Breast epithelium (tissue), 4 donors: ENCODE measurements around the gene ARHGDIA. TPM values are rescaled to one million over a fixed set of nuclear protein-coding genes. Genes with fewer than 3 reads are reported as not detected.

Source experiments
- DNase-seq, 2 donors: peaks; one replicate each; pipeline ENCODE4 v3.0.0-alpha.2; 2019; ENCODE audit warnings: low spot score in 2 of 2
- H3K27ac ChIP-seq, 2 donors: fragments of 200-600 bp; sonication (generic) in 1 of 2; one replicate each; pipeline ENCODE4 v1.5.1; 2016 to 2019; ENCODE audit warnings: mild to moderate bottlenecking in 1 of 2
- H3K27me3 ChIP-seq, 2 donors: fragments of 200-600 bp; sonication (generic) in 1 of 2; one replicate each; pipeline versions ENCODE4 v1.5.1 to v1.6.0; 2017 to 2019; ENCODE audit warnings: control low read depth in 1 of 2, mild to moderate bottlenecking in 1 of 2
- H3K36me3 ChIP-seq: fragments of 200-600 bp; one replicate; pipeline ENCODE4 v1.5.1; 2019
- H3K4me1 ChIP-seq, 2 donors: fragments of 200-600 bp; sonication (generic); one replicate each; pipeline ENCODE4 v1.5.1; 2016 to 2019; ENCODE audit warnings: control low read depth in 1 of 2
- H3K4me3 ChIP-seq, 3 donors: fragments of 200-600 bp; sonication (generic); 1 replicate in 2 of 3; 2 replicates in 1 of 3; pipeline ENCODE4 v1.5.1; 2016 to 2019; ENCODE audit warnings: mild to moderate bottlenecking in 3 of 3, moderate library complexity in 2 of 3
- H3K9me3 ChIP-seq, 2 donors: fragments of 200-600 bp; sonication (generic) in 1 of 2; one replicate each; pipeline ENCODE4 v1.5.1; 2016 to 2019; ENCODE audit warnings: control low read depth in 1 of 2
- POLR2A ChIP-seq: fragments of 450-650 bp; IDR thresholded peaks from one replicate; pipeline ENCODE4 v1.6.1; 2016; ENCODE audit warnings: antibody characterized with exemption, mild to moderate bottlenecking, moderate library complexity
- POLR2AphosphoS5 ChIP-seq, 3 donors: sonication (generic); formaldehyde crosslinking; IDR thresholded peaks; one replicate each; pipeline ENCODE4 v1.6.1; 2017; ENCODE audit warnings: antibody characterized with exemption in 3 of 3
- intact Hi-C: fragments of 100-400 bp; cut with DNase I; formaldehyde crosslinking; loops from one replicate; pipeline ENCODE4 v1.15.1; 2023; ENCODE audit warnings: low total_unique reads
- total RNA-seq, 3 donors: library from RNA; depleted of rRNA; stranded (reverse); fragments of >200 nt; gene quantifications; one replicate each; pipeline ENCODE4 v1.1.0, GENCODE V29; 2016
- TF ChIP-seq, protein P1 (sequence below), 3 donors: fragments of 450-650 bp; IDR thresholded peaks; one replicate each; pipeline ENCODE4 v1.5.1; 2016 to 2017; ENCODE audit warnings: antibody characterized with exemption in 3 of 3, mild to moderate bottlenecking in 3 of 3, moderate library complexity in 3 of 3

ARHGDIA gene
- total RNA-seq, 3 donors from 2014 or later, result 67.0 to 135 (median 124) TPM

GRCh38 chr17:81877569-81877968, 6.4 kb upstream of the ARHGDIA start:
- DNase-seq, result no peak
- no peaks in the 10 kb centered on the region for H3K27me3 ChIP-seq
- H3K9me3 ChIP-seq, result no peaks in the 10 kb centered on the region
- no peak overlapping the region for H3K4me3 ChIP-seq
- intact Hi-C loops, result no loop called here
- no peaks in the 10 kb centered on the region for H3K36me3 ChIP-seq
- no peak for TF ChIP-seq POLR2AphosphoS5 (IDR thresholded peaks at IDR 0.05)
- TF ChIP-seq, protein P1, sequence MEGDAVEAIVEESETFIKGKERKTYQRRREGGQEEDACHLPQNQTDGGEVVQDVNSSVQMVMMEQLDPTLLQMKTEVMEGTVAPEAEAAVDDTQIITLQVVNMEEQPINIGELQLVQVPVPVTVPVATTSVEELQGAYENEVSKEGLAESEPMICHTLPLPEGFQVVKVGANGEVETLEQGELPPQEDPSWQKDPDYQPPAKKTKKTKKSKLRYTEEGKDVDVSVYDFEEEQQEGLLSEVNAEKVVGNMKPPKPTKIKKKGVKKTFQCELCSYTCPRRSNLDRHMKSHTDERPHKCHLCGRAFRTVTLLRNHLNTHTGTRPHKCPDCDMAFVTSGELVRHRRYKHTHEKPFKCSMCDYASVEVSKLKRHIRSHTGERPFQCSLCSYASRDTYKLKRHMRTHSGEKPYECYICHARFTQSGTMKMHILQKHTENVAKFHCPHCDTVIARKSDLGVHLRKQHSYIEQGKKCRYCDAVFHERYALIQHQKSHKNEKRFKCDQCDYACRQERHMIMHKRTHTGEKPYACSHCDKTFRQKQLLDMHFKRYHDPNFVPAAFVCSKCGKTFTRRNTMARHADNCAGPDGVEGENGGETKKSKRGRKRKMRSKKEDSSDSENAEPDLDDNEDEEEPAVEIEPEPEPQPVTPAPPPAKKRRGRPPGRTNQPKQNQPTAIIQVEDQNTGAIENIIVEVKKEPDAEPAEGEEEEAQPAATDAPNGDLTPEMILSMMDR (IDR thresholded peaks at IDR 0.05), result no peak
- TF ChIP-seq POLR2A, result no peak
- H3K4me1 ChIP-seq, result peaks cover 0 to 8% of the 10 kb centered on the region in 2 donors
- H3K27ac ChIP-seq, result no peak overlapping the region

DNA sequence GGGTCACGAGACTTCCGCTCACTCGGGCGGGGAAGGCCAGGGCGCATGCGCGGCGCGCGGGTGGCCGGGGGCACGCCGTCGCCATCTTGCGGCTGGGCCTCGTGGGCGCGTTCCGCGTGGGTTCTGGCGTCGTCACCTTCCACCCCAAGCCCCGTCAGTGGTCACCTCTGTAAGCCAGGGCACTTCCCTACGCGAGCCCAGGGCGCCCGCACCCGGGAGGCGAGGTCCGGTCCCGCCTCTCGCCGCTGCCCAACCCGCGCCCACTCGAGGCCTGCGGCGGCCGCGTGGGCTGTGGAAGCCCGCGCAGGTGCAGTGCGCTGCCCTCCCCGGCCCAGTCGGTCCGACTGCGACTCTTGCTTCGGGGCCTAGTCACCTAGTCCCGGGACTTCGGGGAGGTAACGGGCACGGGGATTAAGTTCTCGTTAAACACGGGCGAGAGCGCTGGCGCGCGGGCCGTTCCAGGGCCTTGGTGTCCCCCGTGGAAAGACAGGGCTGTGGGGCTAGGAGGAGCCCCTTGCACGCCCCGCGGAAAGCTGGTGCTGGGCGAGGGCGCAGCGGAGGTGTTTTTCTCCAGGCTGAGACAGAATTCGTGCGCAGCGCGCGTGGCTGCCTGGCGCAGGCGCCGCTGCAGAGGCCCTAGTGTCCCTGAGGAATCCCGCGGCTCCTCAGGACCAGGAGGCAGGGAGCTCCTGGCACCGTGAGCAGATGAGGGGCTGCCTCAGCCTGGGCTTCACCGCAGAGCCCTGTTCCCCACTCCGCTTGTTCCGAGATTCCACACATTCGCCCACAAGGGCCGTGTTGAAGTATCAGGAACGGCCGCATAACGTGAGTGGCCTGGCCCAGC, 472 bp upstream of the ARHGDIA start:
- DNase-seq, result peak; percentile 92 to 96
- intact Hi-C loops, result no loop called here
- Histone ChIP-seq H3K36me3 (no peaks in the 10 kb centered on the region), H3K27ac (peak overlapping the region; percentile 97), H3K4me3 (peak overlapping the region; percentile 75 to 97 (median 79)), H3K27me3 (no peaks in the 10 kb centered on the region), H3K9me3 (no peaks in the 10 kb centered on the region), H3K4me1 (peaks cover 0 to 18% of the 10 kb centered on the region in 2 donors)
- TF ChIP-seq POLR2A (peak; percentile 97), POLR2AphosphoS5 (IDR thresholded peaks at IDR 0.05) (peak; percentile 98 to 99 (median 99))
- TF ChIP-seq, protein P1 (IDR thresholded peaks at IDR 0.05), result peak in 2 of 3 donors; percentile 51 to 55

DNA sequence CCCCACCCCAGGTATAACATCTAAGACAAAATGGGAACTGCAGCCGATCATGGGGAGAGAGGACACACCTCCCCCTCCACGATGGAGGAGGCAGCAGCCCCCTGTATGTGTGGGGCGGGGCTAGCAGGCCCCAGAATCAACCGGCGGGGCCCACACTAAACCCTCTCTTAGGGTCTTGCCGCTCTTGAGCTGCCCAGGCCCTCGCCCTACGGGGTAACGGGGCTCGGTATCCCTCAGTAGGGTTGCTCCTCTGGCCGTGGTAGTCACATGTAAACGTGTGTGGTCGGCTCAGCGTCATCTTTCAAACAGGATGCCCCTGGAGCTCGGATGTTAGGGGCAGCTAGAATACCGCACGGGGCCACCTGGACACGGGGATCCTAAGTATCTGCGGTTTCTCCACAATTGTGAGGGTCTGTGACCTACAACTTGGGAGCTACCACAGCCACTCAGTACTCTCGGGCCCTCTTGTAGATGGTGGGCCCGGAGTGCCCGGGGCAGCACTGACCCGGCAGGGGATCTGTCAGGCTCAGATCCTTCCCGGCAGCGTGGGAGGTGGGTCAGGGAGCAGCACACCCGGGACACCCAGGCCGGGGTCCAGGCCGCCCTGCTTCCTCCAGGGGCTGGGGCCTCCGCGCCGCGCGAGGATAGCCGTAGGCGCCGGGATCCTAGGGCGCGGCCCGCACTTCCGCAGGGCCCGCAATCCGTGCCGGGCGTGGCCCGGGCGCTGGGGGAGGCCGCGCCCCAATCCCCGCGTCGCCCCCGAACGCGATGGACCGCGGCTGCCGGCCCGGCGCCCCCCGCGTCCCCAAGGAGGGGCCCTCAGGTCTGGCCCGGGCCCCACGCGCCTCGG, 781 bp downstream of the ARHGDIA start:
- Histone ChIP-seq H3K27me3 (no peaks in the 10 kb centered on the region), H3K36me3 (no peaks in the 10 kb centered on the region), H3K27ac (peak overlapping the region; percentile 97), H3K4me3 (peak overlapping the region; percentile 75 to 97 (median 79)), H3K9me3 (no peaks in the 10 kb centered on the region), H3K4me1 (peaks cover 0 to 24% of the 10 kb centered on the region in 2 donors)
- DNase-seq, result no peak
- intact Hi-C loops, result no loop called here
- TF ChIP-seq POLR2A (no peak), POLR2AphosphoS5 (IDR thresholded peaks at IDR 0.05) (peak in 2 of 3 donors; percentile 14 to 24)
- TF ChIP-seq, protein P1 (IDR thresholded peaks at IDR 0.05), result no peak

DNA sequence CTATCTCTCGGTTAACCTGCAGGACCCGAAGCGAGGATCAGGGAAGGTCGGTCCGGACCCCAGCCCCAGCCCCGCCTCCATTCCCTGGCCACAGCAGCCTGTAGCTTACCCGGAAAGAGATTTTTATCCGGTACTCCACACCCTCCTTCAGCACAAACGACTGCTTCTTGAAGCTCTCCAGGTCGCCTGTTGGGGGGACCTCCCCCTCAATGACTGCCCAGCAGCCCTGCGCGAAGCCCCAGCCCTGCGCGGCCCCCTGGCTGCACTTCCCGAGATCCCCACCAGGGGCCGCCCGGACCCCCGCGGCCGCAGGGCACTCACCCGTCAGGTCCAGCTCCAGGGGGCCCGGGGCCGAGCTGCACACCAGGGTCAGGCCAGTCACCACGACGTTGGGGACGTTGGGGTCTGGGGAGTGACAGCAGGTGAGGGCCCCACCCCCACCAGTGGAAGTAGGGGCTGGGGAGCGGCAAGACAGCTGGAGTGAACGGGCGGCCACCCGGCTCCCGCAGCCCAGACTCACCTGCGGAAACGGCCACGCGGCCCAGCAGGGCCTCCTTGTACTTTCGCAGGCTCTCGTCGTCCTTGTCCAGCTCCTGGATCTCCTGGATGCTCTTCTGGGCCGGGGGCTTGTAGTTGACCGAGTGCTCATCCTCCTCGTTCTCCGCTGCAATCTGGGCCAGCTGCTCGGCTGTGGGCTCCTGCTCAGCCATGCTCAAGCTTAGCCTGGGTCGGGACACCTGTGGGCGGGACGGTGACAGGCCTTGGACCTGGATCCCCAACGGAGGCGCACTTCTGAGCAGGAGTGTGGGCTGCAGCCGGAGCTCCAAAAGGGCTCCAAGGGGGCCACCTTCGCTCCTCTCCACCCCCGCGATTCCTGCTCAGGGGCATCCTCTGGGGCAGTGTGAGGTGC, 1.7 kb downstream of the ARHGDIA start:
- TF ChIP-seq POLR2AphosphoS5 (IDR thresholded peaks at IDR 0.05), result no peak
- TF ChIP-seq, protein P1 (IDR thresholded peaks at IDR 0.05), result peak; percentile 73 to 93 (median 74)

More for the DNA sequence above, 1.7 kb downstream of the ARHGDIA start:
- Histone ChIP-seq H3K4me3 (peak overlapping the region; percentile 75 to 97 (median 79)), H3K27me3 (no peaks in the 10 kb centered on the region), H3K27ac (peak overlapping the region; percentile 97), H3K4me1 (peaks cover 0 to 24% of the 10 kb centered on the region in 2 donors), H3K9me3 (no peaks in the 10 kb centered on the region), H3K36me3 (no peaks in the 10 kb centered on the region)
- no peak for DNase-seq
- intact Hi-C loops, result no loop called here
